Natural killer cell (primary cell): ENCODE measurements around the gene GALNT12. TPM values are rescaled to one million over a fixed set of nuclear protein-coding genes. Genes with fewer than 3 reads are reported as not detected.

Source experiments
- ATAC-seq, 3 donors: fragments of 150-1000 bp in 2 of 3; fragments of 200-7000 bp in 1 of 3; cut with Tn5 transposase; 1 replicate in 1 of 3; 2 replicates in 2 of 3; pipeline ENCODE4 v1.10.0; 2021; ENCODE audit warnings: mild to moderate bottlenecking in 2 of 3, moderate library complexity in 2 of 3
- DNase-seq, 2 donors: peaks; one replicate each; pipeline versions ENCODE4 v3.0.0 to v3.0.0-alpha.2; 2013 to 2021; ENCODE audit warnings: mixed read lengths in 1 of 2
- H3K27ac ChIP-seq: one replicate; pipeline ENCODE4 v1.5.1; 2013; ENCODE audit warnings: mild to moderate bottlenecking, low read length
- H3K27me3 ChIP-seq: one replicate; pipeline ENCODE4 v1.6.1; 2013; ENCODE audit warnings: low read length; ENCODE audit not compliant: control insufficient read depth, insufficient read depth
- H3K36me3 ChIP-seq: one replicate; pipeline ENCODE4 v1.6.1; 2013; ENCODE audit warnings: low read length; ENCODE audit not compliant: control insufficient read depth, insufficient read depth
- H3K4me1 ChIP-seq: one replicate; pipeline ENCODE4 v1.6.1; 2013; ENCODE audit warnings: low read length; ENCODE audit not compliant: control insufficient read depth, insufficient read depth
- H3K4me3 ChIP-seq: one replicate; pipeline ENCODE4 v1.5.1; 2013; ENCODE audit warnings: low read length
- H3K9me3 ChIP-seq: one replicate; pipeline ENCODE4 v1.6.1; 2013; ENCODE audit warnings: low read length; ENCODE audit not compliant: control insufficient read depth, insufficient read depth
- H3K27ac Mint-ChIP-seq, 2 donors: one replicate each; pipeline ENCODE4 v1.8.0; 2022; ENCODE audit warnings: mild to moderate bottlenecking in 2 of 2, mixed read lengths in 2 of 2, moderate library complexity in 1 of 2
- H3K27me3 Mint-ChIP-seq, 2 donors: one replicate each; pipeline ENCODE4 v1.8.0; 2022; ENCODE audit warnings: low read depth in 2 of 2, mixed read lengths in 2 of 2
- H3K36me3 Mint-ChIP-seq: one replicate; pipeline ENCODE4 v1.8.0; 2022; ENCODE audit warnings: mixed read lengths
- H3K4me1 Mint-ChIP-seq, 2 donors: one replicate each; pipeline ENCODE4 v1.8.0; 2022; ENCODE audit warnings: mixed read lengths in 2 of 2
- H3K4me3 Mint-ChIP-seq: one replicate; pipeline ENCODE4 v1.8.0; 2022; ENCODE audit warnings: mild to moderate bottlenecking, moderate library complexity, mixed read lengths
- H3K9me3 Mint-ChIP-seq, 2 donors: one replicate each; pipeline ENCODE4 v1.8.0; 2022; ENCODE audit warnings: mixed read lengths in 2 of 2
- WGBS: methylation state at CpG from one replicate; pipeline ENCODE4 v1.1.7; 2013; ENCODE audit warnings: missing lambda C conversion rate; ENCODE audit not compliant: insufficient coverage; 5-methylcytosine and 5-hydroxymethylcytosine counted together
- intact Hi-C: fragments of 100-400 bp; cut with micrococcal nuclease; formaldehyde crosslinking; loops from one replicate; pipeline ENCODE4 v1.14.2; 2022
- total RNA-seq, 4 donors: library from RNA; stranded (reverse); fragments of 120-200 nt in 1 of 4; gene quantifications; one replicate each; pipeline versions ENCODE4 v1.2.3 to v1.2.4, GENCODE V29; 2013 to 2022
- TF ChIP-seq, protein P1 (sequence below): fragments of 200-600 bp; IDR thresholded peaks from one replicate; pipeline ENCODE4 v1.8.0; 2022; ENCODE audit warnings: antibody characterized with exemption

GALNT12 gene
- total RNA-seq, 3 donors from 2014 or later (not counting 1 experiment from before 2014, with no cell fraction given), result 9.1 to 9.4 (median 9.4) TPM

DNA sequence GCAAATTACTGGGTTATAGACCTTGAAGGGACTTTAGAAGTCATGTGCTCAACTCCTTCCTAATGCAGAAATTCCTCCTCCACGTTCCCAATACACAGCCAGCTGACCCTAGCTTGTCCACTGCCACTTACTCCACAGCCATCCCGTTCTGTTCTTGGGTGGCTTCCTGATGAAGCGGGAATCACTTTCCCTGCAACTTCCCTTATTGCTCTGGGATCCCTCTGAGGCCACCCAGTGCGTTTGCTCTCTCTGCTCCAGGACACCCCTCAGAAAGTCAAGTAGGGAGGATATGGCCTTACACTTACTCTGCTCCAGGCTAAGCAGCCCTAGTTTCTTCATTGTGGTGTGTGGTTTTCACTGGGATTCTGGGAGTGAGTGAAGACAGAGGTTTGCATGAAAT lies 55.5 kb downstream of the GALNT12 start:
- TF ChIP-seq, protein P1, sequence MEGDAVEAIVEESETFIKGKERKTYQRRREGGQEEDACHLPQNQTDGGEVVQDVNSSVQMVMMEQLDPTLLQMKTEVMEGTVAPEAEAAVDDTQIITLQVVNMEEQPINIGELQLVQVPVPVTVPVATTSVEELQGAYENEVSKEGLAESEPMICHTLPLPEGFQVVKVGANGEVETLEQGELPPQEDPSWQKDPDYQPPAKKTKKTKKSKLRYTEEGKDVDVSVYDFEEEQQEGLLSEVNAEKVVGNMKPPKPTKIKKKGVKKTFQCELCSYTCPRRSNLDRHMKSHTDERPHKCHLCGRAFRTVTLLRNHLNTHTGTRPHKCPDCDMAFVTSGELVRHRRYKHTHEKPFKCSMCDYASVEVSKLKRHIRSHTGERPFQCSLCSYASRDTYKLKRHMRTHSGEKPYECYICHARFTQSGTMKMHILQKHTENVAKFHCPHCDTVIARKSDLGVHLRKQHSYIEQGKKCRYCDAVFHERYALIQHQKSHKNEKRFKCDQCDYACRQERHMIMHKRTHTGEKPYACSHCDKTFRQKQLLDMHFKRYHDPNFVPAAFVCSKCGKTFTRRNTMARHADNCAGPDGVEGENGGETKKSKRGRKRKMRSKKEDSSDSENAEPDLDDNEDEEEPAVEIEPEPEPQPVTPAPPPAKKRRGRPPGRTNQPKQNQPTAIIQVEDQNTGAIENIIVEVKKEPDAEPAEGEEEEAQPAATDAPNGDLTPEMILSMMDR, result no peak
- 75% methylated on average over 4 of the region's 4 CpGs for WGBS
- intact Hi-C loops, result no loop called here
- Mint-ChIP-seq H3K4me3 (no peak overlapping the region), H3K9me3 (no peaks in the 10 kb centered on the region), H3K36me3 (no peaks in the 10 kb centered on the region), H3K27ac (no peak overlapping the region), H3K27me3 (peaks cover 21 to 33% of the 10 kb centered on the region in 2 donors), H3K4me1 (no peaks in the 10 kb centered on the region)
- H3K27ac ChIP-seq, result no peak overlapping the region
- DNase-seq, result no peak
- no peaks in the 10 kb centered on the region for H3K36me3 ChIP-seq
- no peaks in the 10 kb centered on the region for H3K27me3 ChIP-seq
- H3K9me3 ChIP-seq, result no peaks in the 10 kb centered on the region
- ATAC-seq, result no peak
- H3K4me3 ChIP-seq, result no peak overlapping the region
- no peaks in the 10 kb centered on the region for H3K4me1 ChIP-seq

- no peaks in the 10 kb centered on the region for H3K36me3 ChIP-seq
- no peaks in the 10 kb centered on the region for H3K27me3 ChIP-seq
- intact Hi-C loops, result no loop called here
- no peaks in the 10 kb centered on the region for H3K9me3 ChIP-seq
- Mint-ChIP-seq H3K9me3 (no peaks in the 10 kb centered on the region), H3K4me3 (no peak overlapping the region), H3K36me3 (no peaks in the 10 kb centered on the region), H3K27ac (no peak overlapping the region), H3K4me1 (no peaks in the 10 kb centered on the region), H3K27me3 (peaks cover 16 to 28% of the 10 kb centered on the region in 2 donors)
- H3K27ac ChIP-seq, result no peak overlapping the region
- no peak for DNase-seq
- no peaks in the 10 kb centered on the region for H3K4me1 ChIP-seq
- TF ChIP-seq, protein P1, result no peak
- ATAC-seq, result no peak
- WGBS, result 90% methylated on average over 7 of the region's 7 CpGs
- H3K4me3 ChIP-seq, result no peak overlapping the region
These were observed 57.1 kb downstream of the GALNT12 start for GRCh38 chr9:98864281-98865174.

GRCh38 chr9:98865284-98865875 lies 57.9 kb downstream of the GALNT12 start:
- no peaks in the 10 kb centered on the region for H3K9me3 Mint-ChIP-seq
- H3K27ac Mint-ChIP-seq, result no peak overlapping the region
- ATAC-seq, result no peak
- no peaks in the 10 kb centered on the region for H3K4me1 Mint-ChIP-seq
- Histone ChIP-seq H3K36me3 (no peaks in the 10 kb centered on the region), H3K4me1 (no peaks in the 10 kb centered on the region), H3K4me3 (no peak overlapping the region), H3K27ac (no peak overlapping the region), H3K9me3 (no peaks in the 10 kb centered on the region), H3K27me3 (no peaks in the 10 kb centered on the region)
- intact Hi-C loops, result no loop called here
- no peak for DNase-seq
- TF ChIP-seq, protein P1, result no peak
- 87% methylated on average over 5 of the region's 5 CpGs for WGBS
- H3K36me3 Mint-ChIP-seq, result no peaks in the 10 kb centered on the region
- peaks cover 16 to 25% of the 10 kb centered on the region in 2 donors for H3K27me3 Mint-ChIP-seq
- no peak overlapping the region for H3K4me3 Mint-ChIP-seq
